GM19023 (cell line): Measurements from ENCODE around the gene EFS.

ENCODE experiments used
- ATAC-seq: cut with Tn5 transposase; IDR thresholded peaks from one replicate; pipeline ENCODE4 v1.9.1; 2021; ENCODE audit warnings: mild to moderate bottlenecking, moderate library complexity; ENCODE audit not compliant: unreplicated experiment

Gene EFS

GRCh38 chr14:23306412-23307145, 58.4 kb downstream of the EFS start, which contains the start of gene BCL2L2:
Gene BCL2L2, plus strand, starts transcription at chr14:23306833. Its CDS starts 935 bp downstream, at chr14:23307768.
- ATAC-seq = no peak
